Measurements from ENCODE around the gene TNRC18. TPM values are rescaled to one million over a fixed set of nuclear protein-coding genes. Genes with fewer than 3 reads are reported as not detected.

Gene TNRC18
- total and polyA plus RNA-seq, 2 donors (not counting 1 experiment from before 2014, with no cell fraction given) = 17.8 to 75.0 TPM

- H3K27ac Mint-ChIP-seq = peak overlapping the region; percentile 89
- TF ChIP-seq EZH2 (IDR thresholded peaks at IDR 0.05; ENCODE audit: borderline replicate concordance, insufficient read depth, low read depth, low read length, poor library complexity, severe bottlenecking) (no peak), CTCF (IDR thresholded peaks at IDR 0.05) (no peak)
- ATAC-seq (ENCODE audit: low read depth) (no peak), DNase-seq (no peak)
- Histone ChIP-seq H3K36me3 (replicated peaks in 1 of 2; ENCODE audit: control extremely low read depth in 1 of 2, control insufficient read depth in 1 of 2, extremely low read depth in 1 of 2, insufficient read depth in 2 of 2, low read length in 1 of 2) (peaks cover 0 to 16% of the 10 kb centered on the region in 2 experiments), H3K27me3 (replicated peaks in 1 of 4; ENCODE audit: control extremely low read depth in 1 of 4, control insufficient read depth in 3 of 4, insufficient read depth in 4 of 4, low read length in 3 of 4) (no peaks in the 10 kb centered on the region), H3K9me3 (ENCODE audit: control extremely low read depth in 1 of 3, control insufficient read depth in 2 of 3, insufficient read depth in 1 of 3, low read length in 2 of 3) (peaks cover 0 to 14% (median 0%) of the 10 kb centered on the region in 3 donors), H3K4me2 (replicated peaks; ENCODE audit: low read depth, low read length, poor library complexity, severe bottlenecking) (peak overlapping the region; percentile 97), H2AFZ (ENCODE audit: insufficient read depth, low read depth, low read length, poor library complexity, severe bottlenecking) (peak overlapping the region; percentile 76), H3K79me2 (ENCODE audit: control insufficient read depth, insufficient read depth, low read length) (peaks cover 34% of the 10 kb centered on the region), H3K4me3 (ENCODE audit: control extremely low read depth in 1 of 5, extremely low read depth in 1 of 5, insufficient read depth in 1 of 5, low read depth in 2 of 5, low read length in 4 of 5) (peak overlapping the region in 2 of 5 experiments; percentile 71 to 87), H3K9ac (ENCODE audit: low read length) (peak overlapping the region; percentile 99), H3K4me1 (ENCODE audit: control insufficient read depth in 2 of 2, insufficient read depth in 2 of 2, low read length in 2 of 2) (peaks cover 19 to 33% of the 10 kb centered on the region in 2 donors), H4K20me1 (ENCODE audit: control insufficient read depth, insufficient read depth, low read length, poor library complexity, severe bottlenecking) (peaks cover 24% of the 10 kb centered on the region), H3K27ac (ENCODE audit: low read length in 2 of 2) (peak overlapping the region; percentile 81 to 96)
- H3K9me3 Mint-ChIP-seq (ENCODE audit: insufficient read depth) = no peaks in the 10 kb centered on the region
- intact Hi-C loops (cut with micrococcal nuclease) = loop anchor here (1.0 to 10.0 kb wide), 7 partner anchors 27 to 425 kb away; no protein-coding TSS in a partner anchor
- WGBS (ENCODE audit: insufficient coverage) = 69% methylated on average over 4 of the region's 7 CpGs
- POLR2A ChIA-PET = interaction anchor here (0.6 to 1.7 kb wide), 6 partner anchors 26 to 166 kb away, joined by 3 to 17 read pairs (median 4); partner anchors contain the start of gene TNRC18
- peak overlapping the region; percentile 86 for H3K4me3 Mint-ChIP-seq
- peaks cover 27% of the 10 kb centered on the region for H3K4me1 Mint-ChIP-seq
- H3K27me3 Mint-ChIP-seq = no peaks in the 10 kb centered on the region
- CTCF ChIA-PET = interaction anchor here (0.9 to 2.5 kb wide), 11 partner anchors 28 to 295 kb away, joined by 3 to 42 read pairs (median 7); no protein-coding TSS in a partner anchor
Observed at GRCh38 chr7:5397736-5398135, 25.9 kb downstream of the TNRC18 start.

Data from B cell (primary cell).